Subcutaneous adipose tissue (tissue), 4 donors: ENCODE data around the gene TUBA1C. TPM values are rescaled to one million over a fixed set of nuclear protein-coding genes. Genes with fewer than 3 reads are reported as not detected.

ENCODE experiments used
- total RNA-seq, 4 donors: library from RNA; depleted of rRNA; stranded (reverse); fragments of >200 nt; gene quantifications; one replicate each; pipeline ENCODE4 v1.1.0, GENCODE V29; 2016
- TF ChIP-seq, protein P1 (sequence below): fragments of 450-650 bp; IDR thresholded peaks from one replicate; pipeline ENCODE4 v1.5.1; 2016; ENCODE audit warnings: low read depth, mild to moderate bottlenecking, control low read depth, antibody characterized with exemption, moderate library complexity

TUBA1C gene
- total RNA-seq, 4 donors from 2014 or later, result 65.9 to 177 (median 107) TPM

DNA sequence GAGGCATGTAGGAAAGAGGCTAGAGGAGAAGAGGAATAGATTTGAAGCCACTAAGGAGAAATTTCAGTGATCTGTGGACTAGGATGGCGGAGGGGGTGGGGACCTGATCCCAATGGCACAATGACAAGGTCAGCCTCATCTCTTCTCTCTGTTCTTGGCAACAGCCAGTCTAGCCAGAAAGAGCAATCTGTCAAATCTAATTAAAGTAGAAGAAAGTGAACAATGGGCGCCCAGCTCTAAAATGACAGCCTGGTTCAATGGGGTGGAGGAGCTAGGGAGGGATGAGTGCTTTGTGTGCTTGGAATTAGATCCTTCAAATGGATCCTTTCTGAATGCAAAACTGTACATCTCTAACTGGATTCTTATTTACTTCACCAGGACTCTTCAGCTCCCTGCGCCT, 37.2 kb upstream of the TUBA1C start:
- TF ChIP-seq, protein P1, sequence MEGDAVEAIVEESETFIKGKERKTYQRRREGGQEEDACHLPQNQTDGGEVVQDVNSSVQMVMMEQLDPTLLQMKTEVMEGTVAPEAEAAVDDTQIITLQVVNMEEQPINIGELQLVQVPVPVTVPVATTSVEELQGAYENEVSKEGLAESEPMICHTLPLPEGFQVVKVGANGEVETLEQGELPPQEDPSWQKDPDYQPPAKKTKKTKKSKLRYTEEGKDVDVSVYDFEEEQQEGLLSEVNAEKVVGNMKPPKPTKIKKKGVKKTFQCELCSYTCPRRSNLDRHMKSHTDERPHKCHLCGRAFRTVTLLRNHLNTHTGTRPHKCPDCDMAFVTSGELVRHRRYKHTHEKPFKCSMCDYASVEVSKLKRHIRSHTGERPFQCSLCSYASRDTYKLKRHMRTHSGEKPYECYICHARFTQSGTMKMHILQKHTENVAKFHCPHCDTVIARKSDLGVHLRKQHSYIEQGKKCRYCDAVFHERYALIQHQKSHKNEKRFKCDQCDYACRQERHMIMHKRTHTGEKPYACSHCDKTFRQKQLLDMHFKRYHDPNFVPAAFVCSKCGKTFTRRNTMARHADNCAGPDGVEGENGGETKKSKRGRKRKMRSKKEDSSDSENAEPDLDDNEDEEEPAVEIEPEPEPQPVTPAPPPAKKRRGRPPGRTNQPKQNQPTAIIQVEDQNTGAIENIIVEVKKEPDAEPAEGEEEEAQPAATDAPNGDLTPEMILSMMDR, result no peak

DNA sequence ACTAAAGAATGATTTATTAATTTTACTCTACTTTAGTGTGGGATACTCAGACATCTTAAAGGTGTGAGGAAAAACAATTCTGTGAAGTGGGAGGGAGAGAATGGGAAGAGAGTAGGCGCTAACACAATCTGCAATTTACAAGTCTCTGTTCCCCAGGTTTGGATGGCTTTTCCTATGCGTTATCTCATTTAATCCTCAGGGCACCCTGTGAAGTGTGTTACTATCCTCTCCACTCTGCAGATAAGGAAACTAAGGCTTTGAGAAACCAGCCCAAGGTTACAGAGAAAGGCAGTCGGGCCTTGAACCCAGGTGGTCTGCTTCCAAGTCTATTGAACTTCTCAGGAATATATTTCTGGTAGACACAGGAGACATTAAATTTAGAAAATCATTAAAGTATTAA, 36.2 kb upstream of the TUBA1C start:
- TF ChIP-seq, protein P1, result no peak

DNA sequence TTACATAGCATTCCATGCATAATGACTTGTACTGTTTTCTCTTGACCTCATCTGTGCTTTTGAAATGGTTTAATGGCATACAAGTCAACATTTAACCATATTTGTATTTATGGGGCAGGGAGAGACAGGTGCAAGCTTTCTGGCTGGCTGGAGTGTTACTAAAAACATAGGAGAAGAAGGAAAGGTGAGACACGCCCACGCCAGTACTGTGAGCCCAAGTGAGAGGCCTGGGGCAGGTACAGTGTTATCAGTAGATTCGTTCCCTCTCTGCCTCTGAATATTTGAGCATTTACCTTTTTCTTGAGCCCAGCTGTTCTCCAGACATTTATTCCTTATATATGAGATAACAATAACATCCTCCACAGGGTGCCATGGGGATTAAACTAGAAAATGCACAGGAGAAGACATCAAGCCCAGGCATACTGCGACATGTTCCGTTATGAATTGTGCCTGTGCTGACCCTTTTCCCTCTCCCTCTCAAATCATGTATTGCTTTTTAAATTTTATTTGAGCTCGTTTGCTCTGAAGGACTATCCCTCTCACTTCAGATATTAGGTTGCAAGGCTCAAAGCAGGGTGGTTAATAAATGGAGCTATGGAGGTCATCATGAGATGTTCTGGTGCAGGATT, 34.6 kb upstream of the TUBA1C start:
- TF ChIP-seq, protein P1, result no peak

GRCh38 chr12:49230805-49231194, 34.1 kb upstream of the TUBA1C start:
- TF ChIP-seq, protein P1, result no peak

DNA sequence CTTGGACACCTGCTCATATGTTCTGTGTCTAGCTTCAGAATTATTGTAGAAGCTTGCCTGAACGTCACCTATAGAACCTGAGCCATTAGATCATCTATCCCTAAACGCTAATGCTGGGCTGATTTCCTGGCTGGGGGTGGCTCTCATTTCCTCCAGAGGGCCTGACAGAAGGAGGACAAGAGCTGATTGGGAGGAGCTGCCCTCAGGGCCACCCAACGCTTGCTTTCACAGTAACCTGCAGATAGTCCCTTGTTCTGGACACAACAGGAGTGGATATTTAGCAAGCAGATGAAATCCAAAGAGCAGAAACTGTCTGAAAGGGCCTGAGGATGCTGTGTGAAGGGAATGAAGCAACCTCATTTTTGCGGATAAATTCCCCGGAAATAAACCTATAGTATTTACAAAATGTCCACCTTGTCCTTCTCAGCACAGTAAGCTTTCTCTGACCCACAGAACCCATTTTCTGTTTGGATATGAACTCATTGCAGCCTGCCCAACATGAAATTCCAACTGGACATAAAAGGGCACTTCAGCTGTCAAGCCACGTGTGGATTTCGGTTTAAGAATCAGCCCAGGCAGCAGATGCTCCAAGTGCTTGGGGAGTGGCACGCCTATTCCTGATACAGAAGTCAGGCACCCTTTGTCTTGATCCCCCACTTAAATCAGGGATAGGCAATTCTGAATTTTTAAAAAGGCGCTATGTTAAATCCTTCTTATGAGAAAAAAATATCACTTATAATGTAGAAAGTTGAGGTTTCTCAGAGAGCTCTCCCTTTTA, 32.8 kb upstream of the TUBA1C start:
- TF ChIP-seq, protein P1, result no peak

GRCh38 chr12:49232940-49233841, 31.7 kb upstream of the TUBA1C start:
- TF ChIP-seq, protein P1, result no peak
